Liver (tissue), 9 donors: Measurements from ENCODE around the gene BEST4. TPM values are rescaled to one million over a fixed set of nuclear protein-coding genes. Genes with fewer than 3 reads are reported as not detected.

Source experiments
- DNase-seq: peaks from one replicate; pipeline ENCODE4 v3.0.0-alpha.2; 2017; ENCODE audit warnings: low spot score
- H3K27ac ChIP-seq, 2 donors: one replicate each; pipeline ENCODE4 v1.7.0; 2013; ENCODE audit warnings: inconsistent platforms in 2 of 2, low read length in 2 of 2, control low read depth in 1 of 2, low read depth in 1 of 2, mild to moderate bottlenecking in 1 of 2
- H3K27me3 ChIP-seq, 4 donors: one replicate each; pipeline versions ENCODE4 v1.6.1 to v1.7.0; 2013; ENCODE audit warnings: low read length in 3 of 4, inconsistent platforms in 1 of 4, mild to moderate bottlenecking in 1 of 4, moderate library complexity in 1 of 4; ENCODE audit not compliant: control insufficient read depth in 4 of 4, insufficient read depth in 4 of 4
- H3K36me3 ChIP-seq, 4 donors: one replicate each; pipeline versions ENCODE4 v1.6.1 to v1.7.0; 2013; ENCODE audit warnings: low read length in 3 of 4, mild to moderate bottlenecking in 3 of 4, low read depth in 1 of 4, moderate library complexity in 1 of 4; ENCODE audit not compliant: control insufficient read depth in 4 of 4, insufficient read depth in 3 of 4
- H3K4me1 ChIP-seq, 4 donors: one replicate each; pipeline versions ENCODE4 v1.6.1 to v1.7.0; 2013; ENCODE audit warnings: low read length in 3 of 4, mild to moderate bottlenecking in 3 of 4, moderate library complexity in 1 of 4; ENCODE audit not compliant: control insufficient read depth in 4 of 4, insufficient read depth in 4 of 4
- H3K4me3 ChIP-seq, 3 donors: one replicate each; pipeline versions ENCODE4 v1.6.1 to v1.7.0; 2013; ENCODE audit warnings: low read length in 3 of 3, control low read depth in 1 of 3, low read depth in 1 of 3, mild to moderate bottlenecking in 1 of 3
- H3K9ac ChIP-seq, 2 donors: one replicate each; pipeline ENCODE4 v1.7.0; 2013; ENCODE audit warnings: low read length in 2 of 2, mild to moderate bottlenecking in 2 of 2, moderate library complexity in 2 of 2, control low read depth in 1 of 2, low read depth in 1 of 2
- H3K9me3 ChIP-seq, 4 donors: one replicate each; pipeline versions ENCODE4 v1.6.1 to v1.7.0; 2013; ENCODE audit warnings: low read length in 3 of 4; ENCODE audit not compliant: control insufficient read depth in 4 of 4
- ATF3 ChIP-seq: IDR thresholded peaks from 2 replicates; pipeline ENCODE4 v1.6.1; 2016; ENCODE audit warnings: antibody characterized with exemption
- CTCF ChIP-seq: fragments of 150-350 bp; IDR thresholded peaks from 2 replicates; pipeline ENCODE4 v1.5.1; 2017; ENCODE audit warnings: improper control_type of control experiment, low read depth, low read length; ENCODE audit not compliant: missing input control
- EGR1 ChIP-seq, 2 donors: IDR thresholded peaks; 2 replicates each; pipeline ENCODE4 v1.6.1; 2016 to 2018; ENCODE audit warnings: antibody characterized with exemption in 2 of 2, low read depth in 2 of 2
- FOXA1 ChIP-seq: IDR thresholded peaks from 2 replicates; pipeline ENCODE4 v1.6.1; 2016; ENCODE audit warnings: antibody characterized with exemption
- FOXA2 ChIP-seq: IDR thresholded peaks from 2 replicates; pipeline ENCODE4 v1.6.1; 2016; ENCODE audit warnings: antibody characterized with exemption
- GABPA ChIP-seq, 2 donors: IDR thresholded peaks in 1 of 2; conservative IDR thresholded peaks in 1 of 2; 2 replicates each; pipeline ENCODE4 v1.6.1; 2016; ENCODE audit warnings: antibody characterized with exemption in 2 of 2, mild to moderate bottlenecking in 1 of 2, moderate library complexity in 1 of 2
- HNF4A ChIP-seq, 2 donors: conservative IDR thresholded peaks; 2 replicates each; pipeline ENCODE4 v1.6.1; 2016; ENCODE audit warnings: antibody characterized with exemption in 2 of 2, mild to moderate bottlenecking in 2 of 2
- HNF4G ChIP-seq: IDR thresholded peaks from 2 replicates; pipeline ENCODE4 v1.6.1; 2016; ENCODE audit warnings: antibody characterized with exemption
- JUND ChIP-seq, 2 donors: IDR thresholded peaks; 2 replicates each; pipeline ENCODE4 v1.6.1; 2016; ENCODE audit warnings: antibody characterized with exemption in 2 of 2
- MAX ChIP-seq: IDR thresholded peaks from 2 replicates; pipeline ENCODE4 v1.6.1; 2016; ENCODE audit warnings: antibody characterized with exemption
- NR2F2 ChIP-seq: IDR thresholded peaks from 2 replicates; pipeline ENCODE4 v1.6.1; 2016; ENCODE audit warnings: antibody characterized with exemption
- RAD21 ChIP-seq, 2 donors: IDR thresholded peaks; 2 replicates each; pipeline ENCODE4 v1.6.1; 2016; ENCODE audit warnings: antibody characterized with exemption in 2 of 2, mild to moderate bottlenecking in 2 of 2
- REST ChIP-seq: IDR thresholded peaks from 2 replicates; pipeline ENCODE4 v1.6.1; 2016; ENCODE audit warnings: antibody characterized with exemption, mild to moderate bottlenecking
- RXRA ChIP-seq, 2 donors: IDR thresholded peaks; 2 replicates each; pipeline ENCODE4 v1.6.1; 2017 to 2018; ENCODE audit warnings: antibody characterized with exemption in 2 of 2, mild to moderate bottlenecking in 1 of 2
- SP1 ChIP-seq: IDR thresholded peaks from 2 replicates; pipeline ENCODE4 v1.6.1; 2018; ENCODE audit warnings: antibody characterized with exemption, mild to moderate bottlenecking
- TAF1 ChIP-seq: conservative IDR thresholded peaks from 2 replicates; pipeline ENCODE4 v1.6.1; 2016; ENCODE audit warnings: antibody characterized with exemption, mild to moderate bottlenecking
- YY1 ChIP-seq: IDR thresholded peaks from 2 replicates; pipeline ENCODE4 v1.6.1; 2016; ENCODE audit warnings: antibody characterized with exemption, mild to moderate bottlenecking
- ZBTB33 ChIP-seq: IDR thresholded peaks from 2 replicates; pipeline ENCODE4 v1.6.1; 2016; ENCODE audit warnings: antibody characterized with exemption
- WGBS: extraction: QIAGEN DNeasy Blood & Tissue Kit; methylation state at CpG from one replicate; pipeline ENCODE4 v1.1.7; 2013; 5-methylcytosine and 5-hydroxymethylcytosine counted together
- polyA plus RNA-seq, 2 donors: library from polyadenylated mRNA; stranded (reverse) in 1 of 2; unstranded in 1 of 2; fragments of 200-250 nt in 1 of 2; fragments of >200 nt in 1 of 2; fragmentation: Nextera tagmentation in 1 of 2; extraction: Ambion mirVana in 1 of 2; gene quantifications; one replicate each; pipeline versions ENCODE4 v1.2.1 to v1.2.3, GENCODE V29; 2013 to 2015
- total RNA-seq, 2 donors: library from RNA; depleted of rRNA; stranded (reverse); fragments of >200 nt; gene quantifications; one replicate each; pipeline ENCODE4 v1.2.3, GENCODE V29; 2014
- donor health status: healthy.
- donor health status: healthy.
- donor health status: healthy.
- donor health status: healthy.
- donor health status: healthy.

The BEST4 gene
- total and polyA plus RNA-seq, 4 donors, result 0.05 TPM; not detected in 3

GRCh38 chr1:44735992-44736391 is 52.0 kb downstream of the BEST4 start:
- TF ChIP-seq EGR1 (IDR thresholded peaks at IDR 0.05; ENCODE audit: low read depth in 2 of 2), result no peak
- no peak for TF ChIP-seq TAF1
- no peak for TF ChIP-seq CTCF
- TF ChIP-seq ATF3, result no peak
- no peak for TF ChIP-seq HNF4A (conservative IDR thresholded peaks at IDR 0.05)
- no peak for TF ChIP-seq FOXA1
- TF ChIP-seq REST, result no peak
- TF ChIP-seq ZBTB33, result no peak
- TF ChIP-seq FOXA2, result no peak
- TF ChIP-seq RAD21 (IDR thresholded peaks at IDR 0.05), result no peak
- no peak for TF ChIP-seq JUND (IDR thresholded peaks at IDR 0.05)
- no peak for TF ChIP-seq YY1
- no peak for TF ChIP-seq MAX
- TF ChIP-seq GABPA (IDR thresholded peaks at IDR 0.05 in 1 of 2, conservative IDR thresholded peaks at IDR 0.05 in 1 of 2), result no peak
- Histone ChIP-seq H3K9me3 (no peaks in the 10 kb centered on the region), H3K27me3 (no peaks in the 10 kb centered on the region), H3K36me3 (no peaks in the 10 kb centered on the region), H3K27ac (no peak overlapping the region), H3K9ac (no peak overlapping the region), H3K4me1 (peaks cover 5 to 11% (median 9%) of the 10 kb centered on the region in 4 donors), H3K4me3 (no peak overlapping the region)
- WGBS, result 100% methylated on average over 1 of the region's 1 CpG
- no peak for DNase-seq

GRCh38 chr1:44733784-44734183 is 54.2 kb downstream of the BEST4 start:
- TF ChIP-seq ATF3, result no peak
- no peak for TF ChIP-seq HNF4G
- no peak for TF ChIP-seq NR2F2
- no peak for TF ChIP-seq RAD21 (IDR thresholded peaks at IDR 0.05)
- TF ChIP-seq SP1, result no peak
- TF ChIP-seq CTCF, result no peak
- no peak for TF ChIP-seq FOXA1
- no peak for TF ChIP-seq HNF4A (conservative IDR thresholded peaks at IDR 0.05)
- TF ChIP-seq MAX, result no peak
- TF ChIP-seq YY1, result no peak
- TF ChIP-seq RXRA (IDR thresholded peaks at IDR 0.05), result no peak
- no peak for TF ChIP-seq TAF1
- 74% methylated on average over 1 of the region's 1 CpG for WGBS
- peaks cover 0 to 1% (median 0%) of the 10 kb centered on the region in 4 donors for H3K4me1 ChIP-seq
- no peaks in the 10 kb centered on the region for H3K36me3 ChIP-seq
- H3K27ac ChIP-seq, result no peak overlapping the region
- no peak overlapping the region for H3K4me3 ChIP-seq
- no peak overlapping the region for H3K9ac ChIP-seq
- no peak for DNase-seq
- no peaks in the 10 kb centered on the region for H3K27me3 ChIP-seq
- no peaks in the 10 kb centered on the region for H3K9me3 ChIP-seq
